ENCODE data around the gene CLCN2.

The CLCN2 gene

GRCh38 chr3:184384856-184385422 is 23.5 kb upstream of the CLCN2 start:
- Histone ChIP-seq H4K20me1 (ENCODE audit: low read depth, low read length) (no peaks in the 10 kb centered on the region), H3K9ac (ENCODE audit: low read length) (no peak overlapping the region), H3K9me3 (ENCODE audit: insufficient read depth, low read length) (no peaks in the 10 kb centered on the region), H3F3A (ENCODE audit: insufficient read depth) (no peaks in the 10 kb centered on the region), H3K4me2 (ENCODE audit: low read depth, low read length, poor library complexity, severe bottlenecking) (no peak overlapping the region), H3K79me2 (ENCODE audit: insufficient read depth, low read length) (no peaks in the 10 kb centered on the region), H3K9me2 (replicated peaks; ENCODE audit: insufficient read depth, low read length) (no peaks in the 10 kb centered on the region), H2AFZ (ENCODE audit: low read depth, low read length, severe bottlenecking) (no peak overlapping the region), H3K27ac (ENCODE audit: low read depth, low read length) (no peak overlapping the region), H3K4me3 (ENCODE audit: insufficient read depth, low read length, poor library complexity, severe bottlenecking) (no peak overlapping the region), H3K27me3 (ENCODE audit: low read length) (no peaks in the 10 kb centered on the region), H3K36me3 (ENCODE audit: low read length) (no peaks in the 10 kb centered on the region)
- TF ChIP-seq CTCF (IDR thresholded peaks at IDR 0.05; ENCODE audit: insufficient read depth, low read length, poor library complexity, severe bottlenecking): no peak
- TF ChIP-seq EZH2phosphoT487 (conservative IDR thresholded peaks at IDR 0.05; ENCODE audit: low read length): no peak

GRCh38 chr3:184384342-184384741 is 22.9 kb upstream of the CLCN2 start:
- Histone ChIP-seq H3K9ac (ENCODE audit: low read length) (no peak overlapping the region), H3K4me3 (ENCODE audit: insufficient read depth, low read length, poor library complexity, severe bottlenecking) (no peak overlapping the region), H3F3A (ENCODE audit: insufficient read depth) (no peaks in the 10 kb centered on the region), H2AFZ (ENCODE audit: low read depth, low read length, severe bottlenecking) (no peak overlapping the region), H4K20me1 (ENCODE audit: low read depth, low read length) (no peaks in the 10 kb centered on the region), H3K27ac (ENCODE audit: low read depth, low read length) (no peak overlapping the region), H3K4me2 (ENCODE audit: low read depth, low read length, poor library complexity, severe bottlenecking) (no peak overlapping the region), H3K27me3 (ENCODE audit: low read length) (no peaks in the 10 kb centered on the region), H3K9me2 (replicated peaks; ENCODE audit: insufficient read depth, low read length) (no peaks in the 10 kb centered on the region), H3K79me2 (ENCODE audit: insufficient read depth, low read length) (no peaks in the 10 kb centered on the region), H3K9me3 (ENCODE audit: insufficient read depth, low read length) (no peaks in the 10 kb centered on the region), H3K36me3 (ENCODE audit: low read length) (no peaks in the 10 kb centered on the region)
- no peak for TF ChIP-seq EZH2phosphoT487 (conservative IDR thresholded peaks at IDR 0.05; ENCODE audit: low read length)
- TF ChIP-seq CTCF (IDR thresholded peaks at IDR 0.05; ENCODE audit: insufficient read depth, low read length, poor library complexity, severe bottlenecking): no peak

GRCh38 chr3:184383033-184383740 is 21.8 kb upstream of the CLCN2 start:
- no peaks in the 10 kb centered on the region for H3K9me2 ChIP-seq (replicated peaks; ENCODE audit: insufficient read depth, low read length)
- H3K27me3 ChIP-seq (ENCODE audit: low read length): no peaks in the 10 kb centered on the region
- H4K20me1 ChIP-seq (ENCODE audit: low read depth, low read length): no peaks in the 10 kb centered on the region
- H3K4me3 ChIP-seq (ENCODE audit: insufficient read depth, low read length, poor library complexity, severe bottlenecking): no peak overlapping the region
- TF ChIP-seq EZH2phosphoT487 (conservative IDR thresholded peaks at IDR 0.05; ENCODE audit: low read length): no peak
- no peak for TF ChIP-seq CTCF (IDR thresholded peaks at IDR 0.05; ENCODE audit: insufficient read depth, low read length, poor library complexity, severe bottlenecking)
- no peaks in the 10 kb centered on the region for H3K79me2 ChIP-seq (ENCODE audit: insufficient read depth, low read length)
- no peaks in the 10 kb centered on the region for H3F3A ChIP-seq (ENCODE audit: insufficient read depth)
- H3K4me2 ChIP-seq (ENCODE audit: low read depth, low read length, poor library complexity, severe bottlenecking): no peak overlapping the region
- H3K9ac ChIP-seq (ENCODE audit: low read length): no peak overlapping the region
- H3K36me3 ChIP-seq (ENCODE audit: low read length): no peaks in the 10 kb centered on the region
- H2AFZ ChIP-seq (ENCODE audit: low read depth, low read length, severe bottlenecking): no peak overlapping the region
- H3K9me3 ChIP-seq (ENCODE audit: insufficient read depth, low read length): no peaks in the 10 kb centered on the region
- H3K27ac ChIP-seq (ENCODE audit: low read depth, low read length): no peak overlapping the region

Measured in SU-DHL-6 (cell line).